Measurements from ENCODE around the gene CNDP1. TPM values are rescaled to one million over a fixed set of nuclear protein-coding genes. Genes with fewer than 3 reads are reported as not detected.

The CNDP1 gene
- total RNA-seq, 1 donor, result not detected

GRCh38 chr18:74515620-74516231, 18.6 kb upstream of the CNDP1 start:
- TF ChIP-seq CTCF (IDR thresholded peaks at IDR 0.05; ENCODE audit: insufficient read depth, low read length), result no peak
- no peak overlapping the region for H3K4me3 ChIP-seq (ENCODE audit: low read depth, low read length)
- DNase-seq (ENCODE audit: low read depth), result no peak

- no peak overlapping the region for H3K4me3 ChIP-seq (ENCODE audit: low read depth, low read length)
Measured at GRCh38 chr18:74516271-74517235, 17.7 kb upstream of the CNDP1 start.

GRCh38 chr18:74517236-74517630, 17.1 kb upstream of the CNDP1 start:
- no peak for TF ChIP-seq CTCF (IDR thresholded peaks at IDR 0.05; ENCODE audit: insufficient read depth, low read length)
- DNase-seq (ENCODE audit: low read depth), result no peak
- no peak overlapping the region for H3K4me3 ChIP-seq (ENCODE audit: low read depth, low read length)

More at GRCh38 chr18:74516271-74517235, 17.7 kb upstream of the CNDP1 start:
- DNase-seq (ENCODE audit: low read depth), result no peak
- TF ChIP-seq CTCF (IDR thresholded peaks at IDR 0.05; ENCODE audit: insufficient read depth, low read length), result no peak

GRCh38 chr18:74518456-74519295, 15.6 kb upstream of the CNDP1 start:
- TF ChIP-seq CTCF (IDR thresholded peaks at IDR 0.05; ENCODE audit: insufficient read depth, low read length), result no peak
- H3K4me3 ChIP-seq (ENCODE audit: low read depth, low read length), result no peak overlapping the region
- no peak for DNase-seq (ENCODE audit: low read depth)

GRCh38 chr18:74519320-74520095, 14.8 kb upstream of the CNDP1 start:
- no peak for TF ChIP-seq CTCF (IDR thresholded peaks at IDR 0.05; ENCODE audit: insufficient read depth, low read length)
- DNase-seq (ENCODE audit: low read depth), result no peak
- no peak overlapping the region for H3K4me3 ChIP-seq (ENCODE audit: low read depth, low read length)

Measured in fibroblast of the aortic adventitia (primary cell).